ENCODE results near the gene KRT15.

KRT15 gene

DNA sequence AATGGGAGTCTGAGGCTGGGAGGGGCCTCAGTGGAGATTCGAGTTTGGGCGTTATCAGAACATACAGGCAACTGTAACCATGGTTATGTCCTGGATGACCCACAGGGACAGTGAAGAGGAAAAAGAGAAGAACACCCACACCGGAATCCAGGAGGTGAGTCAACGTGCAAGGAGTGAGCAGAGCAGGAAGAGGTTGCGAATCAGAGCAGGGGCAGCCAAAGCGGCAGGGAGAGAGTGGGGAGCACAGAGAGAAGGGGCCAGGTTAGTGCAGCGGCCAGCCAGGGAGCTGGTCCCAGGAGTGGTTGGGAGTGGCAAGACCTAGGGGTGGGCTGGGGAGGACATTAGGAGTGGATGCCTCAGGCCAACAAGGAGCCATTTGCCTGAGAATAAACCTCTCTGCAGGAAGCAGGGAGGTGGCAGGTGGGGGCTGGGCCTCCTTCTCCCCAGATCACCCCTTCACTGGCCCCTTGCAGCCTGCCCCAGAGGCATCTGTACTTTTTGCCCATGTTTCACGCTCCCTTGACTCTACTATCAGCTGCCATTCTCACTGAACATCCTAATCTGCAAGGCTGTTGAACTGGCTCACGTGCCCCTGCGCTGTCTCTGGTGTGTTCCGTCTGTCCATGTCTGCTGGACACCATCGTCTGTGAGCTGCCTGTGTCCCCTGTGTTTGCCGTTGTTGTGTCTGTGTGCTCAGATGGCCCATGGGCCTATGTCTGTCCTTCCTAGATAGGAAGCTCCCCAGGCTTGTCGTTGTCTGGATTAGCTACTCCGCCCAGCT lies 18.4 kb downstream of the KRT15 start:
- no peak for DNase-seq

- no peak for DNase-seq
Observed at GRCh38 chr17:41499714-41500113, 19.0 kb downstream of the KRT15 start.

DNA sequence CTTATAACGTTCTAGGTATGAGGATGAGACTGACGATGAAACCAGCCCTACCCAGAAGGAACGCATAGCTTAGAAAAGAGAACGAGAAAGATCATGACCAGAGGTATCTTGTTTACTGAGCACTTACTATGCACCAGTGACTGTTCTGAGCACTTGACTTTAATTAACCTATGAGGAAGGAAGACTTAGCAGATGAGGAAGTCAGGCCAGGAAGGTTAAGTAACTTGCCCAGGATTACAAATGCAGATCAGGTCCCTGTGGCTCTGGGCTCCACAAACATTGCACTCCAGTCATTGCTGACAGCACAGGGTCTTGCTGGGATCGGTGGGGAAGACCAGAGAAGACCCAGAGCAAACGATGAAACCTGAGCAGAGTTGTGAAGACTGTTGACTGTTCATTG lies 20.4 kb downstream of the KRT15 start:
- DNase-seq, result no peak

- peak; percentile 37 for DNase-seq
Observed at GRCh38 chr17:41496803-41497484, 21.7 kb downstream of the KRT15 start.

GRCh38 chr17:41494524-41494923 lies 24.2 kb downstream of the KRT15 start:
- no peak for DNase-seq

GRCh38 chr17:41492771-41493170 lies 25.9 kb downstream of the KRT15 start:
- no peak for DNase-seq

- no peak for DNase-seq
Observed at GRCh38 chr17:41492351-41492750, 26.3 kb downstream of the KRT15 start.

- DNase-seq, result no peak
Observed at GRCh38 chr17:41491476-41491875, 27.2 kb downstream of the KRT15 start.

DNA sequence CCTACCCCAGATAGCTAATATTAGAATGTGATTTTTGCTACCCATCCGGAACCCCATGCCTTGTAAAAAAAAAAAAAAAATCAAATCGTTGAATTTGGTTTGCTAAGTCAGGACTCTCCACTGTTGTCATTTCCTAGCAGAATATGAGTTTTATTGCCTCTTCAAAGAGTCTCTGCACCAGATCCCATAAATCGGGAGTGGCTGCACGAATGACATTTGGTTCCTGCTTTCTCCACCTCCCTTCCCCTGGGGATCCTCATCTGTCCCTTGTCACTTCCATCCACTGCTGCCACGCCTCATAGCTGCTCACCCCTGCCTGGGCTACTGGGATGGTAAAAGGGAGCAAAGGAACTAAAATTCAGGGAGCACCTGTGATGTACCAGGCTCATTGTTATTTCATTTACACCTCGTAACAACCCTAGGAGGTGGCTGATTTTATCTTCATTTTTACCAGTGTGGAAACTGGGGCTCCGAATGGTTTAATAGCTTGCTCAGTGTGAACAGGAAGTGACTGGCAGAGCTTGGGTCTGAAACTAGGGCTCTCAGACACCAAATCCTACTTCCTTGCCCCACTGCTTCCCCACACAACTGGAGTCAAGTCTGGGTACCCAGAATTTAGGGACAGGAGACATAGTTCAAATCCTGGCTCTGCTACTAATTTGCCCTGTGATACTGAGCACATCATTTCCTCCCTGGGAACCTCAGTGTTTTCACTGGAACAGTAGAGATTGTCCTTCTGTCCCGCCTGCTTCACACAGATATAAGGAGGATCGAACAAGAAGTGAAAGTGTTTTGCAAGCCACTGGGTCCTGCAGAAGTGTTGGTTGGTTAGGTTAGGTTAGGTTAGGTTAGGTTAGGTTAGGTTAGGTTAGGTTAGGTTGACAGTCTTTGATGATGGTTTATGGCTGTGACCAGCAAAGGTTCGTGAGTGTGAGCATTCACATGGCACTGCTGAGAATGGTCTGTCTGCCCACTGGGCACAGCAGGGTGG lies 28.4 kb downstream of the KRT15 start:
- DNase-seq, result no peak

DNA sequence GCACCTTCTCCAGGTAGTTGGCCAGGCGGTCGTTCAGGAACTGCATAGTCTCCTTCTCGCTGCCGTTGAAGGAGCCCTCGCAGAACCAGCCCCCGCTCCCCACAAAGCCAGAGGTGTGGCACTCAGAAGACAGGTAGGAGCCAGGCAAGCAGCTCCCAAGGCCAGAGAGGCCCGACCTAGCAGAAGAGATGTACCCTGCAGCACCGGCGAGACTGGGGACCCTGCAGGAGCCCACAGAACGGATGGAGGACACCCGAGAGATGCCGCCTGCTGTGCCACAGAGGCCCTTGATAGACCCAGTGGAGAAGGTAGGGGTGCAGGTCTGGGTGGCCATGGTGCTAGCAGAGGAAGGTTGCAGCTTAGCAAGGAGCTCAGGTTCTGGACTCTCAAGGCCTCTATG lies 29.2 kb downstream of the KRT15 start, which contains the start of gene KRT36:
KRT36 (minus strand) TSS at position 380 of the 400 bp plus-strand sequence; CDS start at position 334, 46 bp downstream.
- DNase-seq, result no peak

- peak; percentile 25 for DNase-seq
Observed at GRCh38 chr17:41486809-41487530, 31.7 kb downstream of the KRT15 start.

DNA sequence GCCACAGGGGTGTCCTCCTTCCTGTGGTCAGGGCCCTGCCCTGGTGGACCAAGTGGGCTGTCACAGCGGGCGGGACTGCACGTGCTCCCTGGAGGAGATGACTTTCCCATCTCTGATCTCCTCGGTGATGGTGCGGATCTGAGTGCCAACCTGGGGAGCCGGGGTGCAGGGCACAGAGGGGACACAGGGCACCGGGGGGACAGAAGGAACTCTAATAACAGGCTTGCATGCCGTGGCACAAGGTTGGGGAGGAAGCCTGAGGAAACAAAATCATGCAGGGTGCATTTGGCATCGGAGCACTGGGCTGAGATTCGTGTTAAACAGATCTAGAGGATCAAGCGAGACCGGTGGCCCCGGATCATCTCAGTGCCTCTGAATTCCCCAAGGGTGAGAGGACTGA lies 32.4 kb downstream of the KRT15 start:
- DNase-seq, result no peak

- no peak for DNase-seq
Observed at GRCh38 chr17:41484920-41485904, 33.5 kb downstream of the KRT15 start.

DNA sequence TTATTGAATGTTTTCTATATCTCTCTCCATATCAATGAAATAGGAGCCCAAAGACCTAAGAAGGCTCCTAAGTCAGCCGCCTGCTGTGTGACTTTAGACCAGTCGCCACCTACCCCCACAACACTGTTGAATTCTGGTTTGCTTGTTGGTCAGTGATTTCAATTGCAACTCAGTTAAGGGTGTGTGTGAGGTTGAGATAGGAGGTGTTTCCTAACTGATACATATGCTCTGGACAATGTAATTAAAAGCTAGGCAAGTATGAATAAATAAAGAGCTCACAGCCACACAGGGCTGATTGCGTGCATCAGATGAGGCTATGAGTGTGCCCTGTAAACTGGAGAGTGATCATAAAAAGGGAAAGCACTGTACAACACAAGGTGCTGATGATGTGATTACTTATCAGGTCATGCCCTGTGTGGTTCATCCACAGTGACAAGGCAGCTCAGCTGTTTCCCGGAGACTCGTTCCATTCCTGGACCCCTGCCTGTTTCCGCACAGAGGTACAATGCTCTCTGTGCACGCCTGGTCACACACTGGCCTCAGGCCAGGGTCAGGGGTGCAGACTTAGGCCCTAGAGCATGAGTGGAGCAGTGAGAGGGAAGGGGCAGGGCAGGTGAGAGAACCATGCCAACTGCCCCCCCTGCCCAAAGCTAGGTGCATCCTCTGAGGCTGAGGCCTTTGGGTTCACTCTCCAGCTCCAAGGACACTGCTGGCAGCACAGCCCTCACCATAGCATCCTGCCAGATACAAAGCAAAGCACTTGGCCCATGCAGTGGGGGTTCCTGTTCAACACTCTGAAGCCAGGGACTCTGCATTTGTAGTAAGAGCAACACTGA lies 34.5 kb downstream of the KRT15 start:
- DNase-seq, result no peak

DNA sequence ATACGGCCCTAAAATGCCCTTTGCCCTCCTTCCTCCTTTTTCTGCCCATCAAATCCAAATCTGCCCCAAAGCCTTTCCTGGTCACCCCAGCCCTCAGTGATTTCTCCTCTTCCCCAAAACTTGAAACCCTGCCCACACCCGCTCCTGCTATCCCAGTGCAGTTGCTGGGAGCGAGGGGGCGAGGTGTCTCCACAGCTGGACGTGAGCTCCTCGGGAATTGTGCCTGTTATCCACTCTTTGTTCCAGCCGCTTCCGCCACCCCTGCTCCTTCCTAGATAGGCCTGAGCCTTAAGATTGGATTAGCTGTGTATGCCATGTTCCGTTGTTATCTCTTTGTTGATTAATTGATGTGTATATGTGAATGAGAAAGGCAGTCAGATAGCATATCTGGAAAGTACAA lies 35.2 kb downstream of the KRT15 start:
- no peak for DNase-seq

- no peak for DNase-seq
Observed at GRCh38 chr17:41481036-41481435, 37.7 kb downstream of the KRT15 start, which contains the start of gene KRT35. Gene KRT35 (minus strand): TSS chr17:41481151. CDS start chr17:41481097, 54 bp downstream.

- no peak for DNase-seq
Observed at GRCh38 chr17:41480581-41480980, 38.1 kb downstream of the KRT15 start.

GRCh38 chr17:41480136-41480535 lies 38.6 kb downstream of the KRT15 start:
- no peak for DNase-seq

DNA sequence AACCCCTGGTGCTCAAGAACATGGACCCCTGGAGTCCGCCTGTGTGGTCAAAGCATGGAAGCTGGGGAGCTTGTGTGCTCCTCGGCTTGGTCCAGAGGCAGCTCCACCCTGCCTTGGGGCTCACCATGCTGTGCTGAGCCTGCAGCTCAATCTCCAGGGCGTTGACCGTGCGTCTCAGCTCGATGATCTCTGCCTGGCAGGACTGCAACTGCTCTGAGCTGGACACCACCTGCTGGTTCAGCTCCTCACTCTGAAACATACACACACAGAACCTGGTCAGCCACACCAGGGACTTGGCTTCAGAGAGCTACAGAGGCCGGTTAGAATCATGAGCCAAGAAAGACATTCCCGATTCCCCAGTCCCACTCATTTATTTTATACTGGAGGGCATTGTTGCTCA lies 40.5 kb downstream of the KRT15 start:
- DNase-seq, result no peak
